ENCODE measurements around the gene PERM1. TPM values are rescaled to one million over a fixed set of nuclear protein-coding genes. Genes with fewer than 3 reads are reported as not detected.
A peak's percentile ranks its signal among the peaks of the same experiment; 100 is the strongest.

Gene PERM1
- total and polyA plus RNA-seq, 9 of the 15 experiments (the other 6 are each of a cell fraction or from before 2014, with no cell fraction given) = not detected

DNA sequence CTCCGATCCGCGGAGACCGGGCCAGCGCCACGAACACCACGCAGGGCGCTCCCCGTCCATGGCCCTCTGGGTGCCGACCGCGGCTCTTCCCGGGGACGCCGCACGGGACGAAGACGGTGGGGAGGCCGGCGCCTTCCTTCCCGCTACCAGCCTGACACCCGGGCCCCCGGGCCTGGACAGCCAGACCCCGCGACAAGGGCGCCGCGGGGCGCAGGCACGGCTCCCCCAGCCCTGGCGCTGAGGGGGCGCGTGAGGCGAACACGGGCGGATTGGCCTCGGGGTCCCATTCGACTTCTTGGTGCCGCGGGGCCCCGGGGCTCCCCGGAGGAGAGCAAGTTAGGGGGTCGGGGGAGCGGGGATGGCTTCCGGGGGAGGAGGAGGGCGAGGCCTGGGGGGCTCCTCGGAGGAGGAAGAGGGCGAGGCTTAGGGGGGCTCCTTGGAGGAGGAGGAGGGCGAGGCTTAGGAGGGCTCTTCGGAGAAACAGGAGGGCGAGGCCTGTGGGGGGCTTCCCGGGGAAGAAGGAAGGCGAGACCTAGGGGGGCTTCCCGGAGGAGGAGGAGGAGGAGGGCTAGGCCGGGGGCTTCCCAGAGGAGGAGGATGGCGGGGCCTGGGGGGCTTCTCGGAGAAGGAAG is 22.0 kb downstream of the PERM1 start (continued):
- TF ChIP-seq, protein P1, sequence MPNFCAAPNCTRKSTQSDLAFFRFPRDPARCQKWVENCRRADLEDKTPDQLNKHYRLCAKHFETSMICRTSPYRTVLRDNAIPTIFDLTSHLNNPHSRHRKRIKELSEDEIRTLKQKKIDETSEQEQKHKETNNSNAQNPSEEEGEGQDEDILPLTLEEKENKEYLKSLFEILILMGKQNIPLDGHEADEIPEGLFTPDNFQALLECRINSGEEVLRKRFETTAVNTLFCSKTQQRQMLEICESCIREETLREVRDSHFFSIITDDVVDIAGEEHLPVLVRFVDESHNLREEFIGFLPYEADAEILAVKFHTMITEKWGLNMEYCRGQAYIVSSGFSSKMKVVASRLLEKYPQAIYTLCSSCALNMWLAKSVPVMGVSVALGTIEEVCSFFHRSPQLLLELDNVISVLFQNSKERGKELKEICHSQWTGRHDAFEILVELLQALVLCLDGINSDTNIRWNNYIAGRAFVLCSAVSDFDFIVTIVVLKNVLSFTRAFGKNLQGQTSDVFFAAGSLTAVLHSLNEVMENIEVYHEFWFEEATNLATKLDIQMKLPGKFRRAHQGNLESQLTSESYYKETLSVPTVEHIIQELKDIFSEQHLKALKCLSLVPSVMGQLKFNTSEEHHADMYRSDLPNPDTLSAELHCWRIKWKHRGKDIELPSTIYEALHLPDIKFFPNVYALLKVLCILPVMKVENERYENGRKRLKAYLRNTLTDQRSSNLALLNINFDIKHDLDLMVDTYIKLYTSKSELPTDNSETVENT (CRISPR knock-in tag; IDR thresholded peaks at IDR 0.05) = peak; percentile 78; the same call in 1 of the 2 replicates
- TF ChIP-seq HDAC1 (IDR thresholded peaks at IDR 0.05) (no peak), GATAD2A (IDR thresholded peaks at IDR 0.05) (no peak), TAL1 (IDR thresholded peaks at IDR 0.05) (no peak), KLF6 (CRISPR knock-in tag; IDR thresholded peaks at IDR 0.05; ENCODE audit: borderline replicate concordance) (no peak), RCOR1 (IDR thresholded peaks at IDR 0.05; ENCODE audit: borderline replicate concordance in 1 of 2, low read depth in 2 of 2, low read length in 2 of 2) (no peak), ZNF224 (CRISPR knock-in tag; IDR thresholded peaks at IDR 0.05) (no peak), ZNF121 (CRISPR knock-in tag; conservative IDR thresholded peaks at IDR 0.05) (peak; percentile 29; the same call in 1 of the 2 replicates), ZNF778 (CRISPR knock-in tag; IDR thresholded peaks at IDR 0.05) (no peak), SMARCA4 (IDR thresholded peaks at IDR 0.05) (no peak), SETDB1 (IDR thresholded peaks at IDR 0.05; ENCODE audit: low read length) (no peak), DMBX1 (CRISPR knock-in tag; IDR thresholded peaks at IDR 0.05; ENCODE audit: borderline replicate concordance) (no peak), ZNF586 (CRISPR knock-in tag; conservative IDR thresholded peaks at IDR 0.05) (no peak), POLR2B (IDR thresholded peaks at IDR 0.05; ENCODE audit: low read depth, partially characterized antibody) (no peak)
- TF ChIP-seq, protein P2, sequence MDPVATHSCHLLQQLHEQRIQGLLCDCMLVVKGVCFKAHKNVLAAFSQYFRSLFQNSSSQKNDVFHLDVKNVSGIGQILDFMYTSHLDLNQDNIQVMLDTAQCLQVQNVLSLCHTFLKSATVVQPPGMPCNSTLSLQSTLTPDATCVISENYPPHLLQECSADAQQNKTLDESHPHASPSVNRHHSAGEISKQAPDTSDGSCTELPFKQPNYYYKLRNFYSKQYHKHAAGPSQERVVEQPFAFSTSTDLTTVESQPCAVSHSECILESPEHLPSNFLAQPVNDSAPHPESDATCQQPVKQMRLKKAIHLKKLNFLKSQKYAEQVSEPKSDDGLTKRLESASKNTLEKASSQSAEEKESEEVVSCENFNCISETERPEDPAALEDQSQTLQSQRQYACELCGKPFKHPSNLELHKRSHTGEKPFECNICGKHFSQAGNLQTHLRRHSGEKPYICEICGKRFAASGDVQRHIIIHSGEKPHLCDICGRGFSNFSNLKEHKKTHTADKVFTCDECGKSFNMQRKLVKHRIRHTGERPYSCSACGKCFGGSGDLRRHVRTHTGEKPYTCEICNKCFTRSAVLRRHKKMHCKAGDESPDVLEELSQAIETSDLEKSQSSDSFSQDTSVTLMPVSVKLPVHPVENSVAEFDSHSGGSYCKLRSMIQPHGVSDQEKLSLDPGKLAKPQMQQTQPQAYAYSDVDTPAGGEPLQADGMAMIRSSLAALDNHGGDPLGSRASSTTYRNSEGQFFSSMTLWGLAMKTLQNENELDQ (CRISPR knock-in tag; IDR thresholded peaks at IDR 0.05; ENCODE audit: borderline replicate concordance) = no peak
- TF ChIP-seq, protein P3, sequence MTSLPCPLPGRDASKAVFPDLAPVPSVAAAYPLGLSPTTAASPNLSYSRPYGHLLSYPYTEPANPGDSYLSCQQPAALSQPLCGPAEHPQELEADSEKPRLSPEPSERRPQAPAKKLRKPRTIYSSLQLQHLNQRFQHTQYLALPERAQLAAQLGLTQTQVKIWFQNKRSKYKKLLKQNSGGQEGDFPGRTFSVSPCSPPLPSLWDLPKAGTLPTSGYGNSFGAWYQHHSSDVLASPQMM (CRISPR knock-in tag; IDR thresholded peaks at IDR 0.05) = no peak
- TF ChIP-seq, protein P4, sequence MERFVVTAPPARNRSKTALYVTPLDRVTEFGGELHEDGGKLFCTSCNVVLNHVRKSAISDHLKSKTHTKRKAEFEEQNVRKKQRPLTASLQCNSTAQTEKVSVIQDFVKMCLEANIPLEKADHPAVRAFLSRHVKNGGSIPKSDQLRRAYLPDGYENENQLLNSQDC (CRISPR knock-in tag; IDR thresholded peaks at IDR 0.05) = no peak

Data from K562 (cell line).